Small intestine (tissue), 7 donors: Measurements from ENCODE around the gene AGPAT1. TPM values are rescaled to one million over a fixed set of nuclear protein-coding genes. Genes with fewer than 3 reads are reported as not detected.

ENCODE experiments used
- DNase-seq, 2 donors: peaks; one replicate each; pipeline versions ENCODE4 v3.0.0 to v3.0.0-alpha.2; 2013
- FAIRE-seq: peaks from 2 replicates; lab custom pipeline; 2012; peaks lifted over from hg19 to GRCh38; lab: Jason Lieb, UNC
- H3K27ac ChIP-seq, 3 donors: one replicate each; pipeline ENCODE4 v1.5.1; 2013; ENCODE audit warnings: low read length in 2 of 3, mild to moderate bottlenecking in 2 of 3, control low read depth in 1 of 3, inconsistent platforms in 1 of 3, low read depth in 1 of 3, moderate library complexity in 1 of 3
- H3K27me3 ChIP-seq, 3 donors: one replicate each; pipeline ENCODE4 v1.6.1; 2013; ENCODE audit warnings: low read length in 3 of 3, inconsistent platforms in 1 of 3; ENCODE audit not compliant: control insufficient read depth in 3 of 3, insufficient read depth in 3 of 3
- H3K36me3 ChIP-seq, 3 donors: one replicate each; pipeline ENCODE4 v1.6.1; 2013; ENCODE audit warnings: low read length in 3 of 3, inconsistent platforms in 1 of 3, low read depth in 1 of 3, mild to moderate bottlenecking in 1 of 3, moderate library complexity in 1 of 3; ENCODE audit not compliant: control insufficient read depth in 3 of 3, insufficient read depth in 2 of 3
- H3K4me1 ChIP-seq, 3 donors: one replicate each; pipeline ENCODE4 v1.6.1; 2013; ENCODE audit warnings: low read length in 2 of 3, inconsistent platforms in 1 of 3, low read depth in 1 of 3, mild to moderate bottlenecking in 1 of 3, moderate library complexity in 1 of 3; ENCODE audit not compliant: control insufficient read depth in 3 of 3, insufficient read depth in 2 of 3
- H3K4me3 ChIP-seq, 3 donors: one replicate each; pipeline ENCODE4 v1.5.1; 2013; ENCODE audit warnings: low read length in 3 of 3, control low read depth in 1 of 3, inconsistent platforms in 1 of 3, low read depth in 1 of 3, mild to moderate bottlenecking in 1 of 3, moderate library complexity in 1 of 3
- H3K9me3 ChIP-seq, 2 donors: one replicate each; pipeline ENCODE4 v1.6.1; 2013; ENCODE audit warnings: low read depth in 1 of 2, low read length in 1 of 2; ENCODE audit not compliant: control insufficient read depth in 2 of 2, insufficient read depth in 1 of 2
- WGBS, 3 donors: extraction: QIAGEN DNeasy Blood & Tissue Kit; methylation state at CpG; one replicate each; pipeline ENCODE4 v1.1.7; 2013; 5-methylcytosine and 5-hydroxymethylcytosine counted together
- polyA plus RNA-seq, 4 donors: library from polyadenylated mRNA; stranded (reverse) in 3 of 4; unstranded in 1 of 4; fragments of 200-250 nt in 3 of 4; fragments of 120-200 nt in 1 of 4; gene quantifications; one replicate each; pipeline versions ENCODE4 v1.2.1 to v1.2.3, GENCODE V29; 2013
- donor health status: healthy with polysubstance abuse.
- donor health status: control.
- donor health status: control.
- donor health status: Bipolar disorder and iron deficiency.
- donor health status: healthy.

The AGPAT1 gene
- polyA plus RNA-seq, 4 donors: 41.9 to 112 (median 63.2) TPM

GRCh38 chr6:32181148-32181702 lies 5.3 kb upstream of the AGPAT1 start:
- no peaks in the 10 kb centered on the region for H3K9me3 ChIP-seq
- peaks cover 5 to 49% (median 6%) of the 10 kb centered on the region in 3 donors for H3K36me3 ChIP-seq
- H3K4me3 ChIP-seq: no peak overlapping the region
- peaks cover 0 to 26% (median 13%) of the 10 kb centered on the region in 3 donors for H3K4me1 ChIP-seq
- DNase-seq (no peak), FAIRE-seq (no peak)
- WGBS, 3 donors: 88 to 93% (median 93%) methylated on average over 15 of the region's 15 CpGs
- H3K27ac ChIP-seq: no peak overlapping the region
- no peaks in the 10 kb centered on the region for H3K27me3 ChIP-seq

GRCh38 chr6:32179766-32180405 lies 4.0 kb upstream of the AGPAT1 start:
- Histone ChIP-seq H3K9me3 (no peaks in the 10 kb centered on the region), H3K4me1 (peaks cover 0 to 32% (median 15%) of the 10 kb centered on the region in 3 donors), H3K27ac (no peak overlapping the region), H3K36me3 (peaks cover 3 to 46% (median 6%) of the 10 kb centered on the region in 3 donors), H3K4me3 (peak overlapping the region in 1 of 3 donors; percentile 82), H3K27me3 (no peaks in the 10 kb centered on the region)
- WGBS, 3 donors: 66 to 78% (median 69%) methylated on average over 10 of the region's 10 CpGs
- FAIRE-seq: no peak
- DNase-seq: no peak

DNA sequence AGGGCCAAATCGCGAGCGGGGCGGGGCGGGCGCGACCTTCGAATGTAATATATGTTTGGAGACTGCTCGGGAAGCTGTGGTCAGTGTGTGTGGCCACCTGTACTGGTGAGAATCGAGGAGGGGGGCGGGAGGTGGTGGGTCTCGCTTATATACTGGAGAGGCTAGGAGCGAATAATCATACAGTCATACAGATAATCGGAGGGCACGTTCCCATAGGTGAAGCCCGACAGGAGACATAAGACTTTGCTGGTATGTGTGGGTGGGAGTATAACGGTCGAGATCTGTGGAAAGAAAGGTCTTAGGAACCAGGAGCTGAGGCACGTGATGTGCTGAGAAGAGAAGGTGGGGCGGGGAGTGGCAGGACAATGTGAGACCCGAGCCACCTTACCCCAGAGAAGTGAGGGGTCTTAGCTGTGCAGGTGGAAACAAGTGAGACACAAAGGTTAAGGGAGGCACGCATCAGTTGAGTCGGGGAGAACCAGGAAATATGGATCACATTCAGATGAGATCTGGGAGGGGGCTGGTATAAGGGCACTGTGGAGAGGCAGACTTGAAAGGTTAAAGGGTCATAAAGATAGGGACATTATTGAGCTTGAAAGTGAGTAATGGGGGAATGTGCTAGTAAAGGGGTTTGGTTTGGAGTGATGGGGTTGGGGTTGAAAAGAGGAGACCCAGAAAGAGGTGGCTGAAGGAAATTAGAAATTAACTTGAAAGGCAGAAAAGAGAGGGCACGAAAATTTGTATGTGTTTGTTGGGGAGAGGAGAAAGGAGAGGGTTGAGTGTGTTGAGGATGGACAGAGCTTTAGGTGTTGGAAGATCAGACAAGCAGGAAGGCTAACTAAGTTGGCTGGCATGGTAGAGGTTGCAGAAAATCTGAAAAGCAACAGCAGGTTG lies 2.9 kb upstream of the AGPAT1 start:
- no peaks in the 10 kb centered on the region for H3K27me3 ChIP-seq
- H3K27ac ChIP-seq: peak overlapping the region; percentile 67 to 98 (median 92)
- DNase-seq: peak; percentile 36 to 64
- peaks cover 3 to 40% (median 6%) of the 10 kb centered on the region in 3 donors for H3K36me3 ChIP-seq
- H3K4me3 ChIP-seq: peak overlapping the region; percentile 16 to 82 (median 79)
- FAIRE-seq: no peak
- 1 to 2% (median 1%) methylated on average over 23 to 24 of the region's 24 CpGs for WGBS, 3 donors
- peaks cover 0 to 28% (median 12%) of the 10 kb centered on the region in 3 donors for H3K4me1 ChIP-seq
- no peaks in the 10 kb centered on the region for H3K9me3 ChIP-seq

GRCh38 chr6:32177788-32178546 lies 2.1 kb upstream of the AGPAT1 start, which contains the start of gene RNF5:
TSS of gene RNF5 (plus strand) at chr6:32178405. CDS start at chr6:32178512, 107 bp downstream.
- Histone ChIP-seq H3K4me3 (peak within 1 kb of the TSS; percentile 16 to 82 (median 79)), H3K4me1 (peaks cover 0 to 30% (median 12%) of the 10 kb centered on the region in 3 donors), H3K27me3 (no peaks in the 10 kb centered on the region), H3K9me3 (no peaks in the 10 kb centered on the region), H3K36me3 (peaks cover 0 to 33% (median 6%) of the 10 kb centered on the region in 3 donors), H3K27ac (peak within 1 kb of the TSS; percentile 92 to 98 (median 95))
- 0 to 1% (median 0%) methylated on average over 33 of the region's 33 CpGs for WGBS, 3 donors
- DNase-seq (peak; percentile 100), FAIRE-seq (peak; percentile 77)

- 0 to 1% (median 0%) methylated on average over 20 of the region's 20 CpGs for WGBS, 3 donors
- Histone ChIP-seq H3K4me3 (peak overlapping the region in 2 of 3 donors; percentile 42 to 82), H3K27ac (peak overlapping the region; percentile 92 to 98 (median 95)), H3K27me3 (no peaks in the 10 kb centered on the region), H3K36me3 (peaks cover 0 to 26% (median 6%) of the 10 kb centered on the region in 3 donors), H3K9me3 (no peaks in the 10 kb centered on the region), H3K4me1 (peaks cover 0 to 32% (median 12%) of the 10 kb centered on the region in 3 donors)
- FAIRE-seq (no peak), DNase-seq (no peak)
Measured at GRCh38 chr6:32177183-32177787, 1.4 kb upstream of the AGPAT1 start.

DNA sequence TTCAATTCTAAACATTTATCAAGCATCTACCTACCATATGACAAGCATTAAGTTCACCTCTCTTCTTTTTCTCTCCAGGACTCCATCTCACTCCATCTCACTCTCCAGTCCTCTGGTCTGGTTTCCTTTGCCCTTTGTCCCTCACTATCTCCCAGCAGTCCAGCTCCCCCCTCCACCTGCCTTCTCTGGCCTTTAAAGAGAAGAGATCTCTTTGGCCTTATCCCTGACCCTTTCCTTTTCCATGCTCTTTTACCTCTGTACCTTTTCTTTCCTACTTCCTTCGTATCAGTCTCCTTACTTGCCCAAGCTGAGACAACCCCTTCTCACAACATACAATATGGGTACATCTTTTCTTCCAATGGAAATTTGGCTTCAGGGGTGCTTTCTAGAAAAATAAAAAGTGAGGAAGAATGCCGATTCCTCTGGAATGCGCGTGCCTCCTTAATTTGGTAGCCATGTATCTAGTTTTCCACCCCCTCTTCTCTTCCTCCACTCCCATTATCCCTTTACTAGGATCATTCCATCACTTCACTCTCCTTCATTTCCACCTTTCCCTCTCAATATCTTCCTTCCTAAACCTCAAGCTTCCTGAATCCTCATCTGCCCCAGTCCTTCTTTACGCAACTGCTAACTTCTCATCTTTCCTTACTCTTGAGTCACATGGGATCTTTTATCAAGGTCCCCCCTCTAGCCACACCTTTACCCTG lies 745 bp upstream of the AGPAT1 start:
- Histone ChIP-seq H3K9me3 (no peaks in the 10 kb centered on the region), H3K36me3 (peaks cover 0 to 19% (median 6%) of the 10 kb centered on the region in 3 donors), H3K4me3 (peak overlapping the region in 2 of 3 donors; percentile 42 to 82), H3K27me3 (no peaks in the 10 kb centered on the region), H3K27ac (peak overlapping the region; percentile 92 to 98 (median 95)), H3K4me1 (peaks cover 0 to 32% (median 12%) of the 10 kb centered on the region in 3 donors)
- 10 to 25% (median 10%) methylated on average over 5 of the region's 5 CpGs for WGBS, 3 donors
- FAIRE-seq (no peak), DNase-seq (peak; percentile 65 to 72)

GRCh38 chr6:32175322-32175710 lies 568 bp downstream of the AGPAT1 start:
- no peak for FAIRE-seq

More at GRCh38 chr6:32175322-32175710, 568 bp downstream of the AGPAT1 start:
- H3K27ac ChIP-seq: peak overlapping the region; percentile 35 to 81 (median 41)
- WGBS, 3 donors: 6 to 20% (median 9%) methylated on average over 2 of the region's 2 CpGs
- peaks cover 0 to 32% (median 12%) of the 10 kb centered on the region in 3 donors for H3K4me1 ChIP-seq
- H3K9me3 ChIP-seq: no peaks in the 10 kb centered on the region
- H3K27me3 ChIP-seq: no peaks in the 10 kb centered on the region
- no peak for DNase-seq
- H3K36me3 ChIP-seq: peaks cover 0 to 24% (median 4%) of the 10 kb centered on the region in 3 donors
- H3K4me3 ChIP-seq: peak overlapping the region; percentile 81 to 94 (median 82)
